Limb (tissue), 2 donors: ENCODE data around the gene TTL.

Experiments used
- DNase-seq, 2 donors: peaks; one replicate each; pipeline ENCODE4 v3.0.0-alpha.2; 2016; ENCODE audit errors: extremely low spot score in 2 of 2

TTL gene

GRCh38 chr2:112580084-112580483 is 98.1 kb downstream of the TTL start:
- no peak for DNase-seq

GRCh38 chr2:112582314-112582746 is 100.4 kb downstream of the TTL start:
- peak in 1 of 2 donors; percentile 71 for DNase-seq

GRCh38 chr2:112583497-112584133 is 101.7 kb downstream of the TTL start:
- no peak for DNase-seq

- peak; percentile 95 to 96 for DNase-seq
These were observed 102.4 kb downstream of the TTL start, which contains the start of gene CHCHD5 for GRCh38 chr2:112584134-112584890. Gene CHCHD5 (plus strand): TSS chr2:112584609. CDS start chr2:112584648, 39 bp downstream.

- DNase-seq: no peak
These were observed 102.9 kb downstream of the TTL start for GRCh38 chr2:112584891-112585250.

- no peak for DNase-seq
These were observed 103.4 kb downstream of the TTL start for GRCh38 chr2:112585400-112585799.

- no peak for DNase-seq
These were observed 104.0 kb downstream of the TTL start for GRCh38 chr2:112585873-112586464.

GRCh38 chr2:112588611-112589045 is 106.7 kb downstream of the TTL start:
- no peak for DNase-seq
